Measurements from ENCODE around the gene TRAPPC12.
"Not testable (repeated sequence)": the region's sequence is repeated elsewhere in the genome, so short reads cannot be mapped to it uniquely, and the experiment has no call there.

Gene TRAPPC12

DNA sequence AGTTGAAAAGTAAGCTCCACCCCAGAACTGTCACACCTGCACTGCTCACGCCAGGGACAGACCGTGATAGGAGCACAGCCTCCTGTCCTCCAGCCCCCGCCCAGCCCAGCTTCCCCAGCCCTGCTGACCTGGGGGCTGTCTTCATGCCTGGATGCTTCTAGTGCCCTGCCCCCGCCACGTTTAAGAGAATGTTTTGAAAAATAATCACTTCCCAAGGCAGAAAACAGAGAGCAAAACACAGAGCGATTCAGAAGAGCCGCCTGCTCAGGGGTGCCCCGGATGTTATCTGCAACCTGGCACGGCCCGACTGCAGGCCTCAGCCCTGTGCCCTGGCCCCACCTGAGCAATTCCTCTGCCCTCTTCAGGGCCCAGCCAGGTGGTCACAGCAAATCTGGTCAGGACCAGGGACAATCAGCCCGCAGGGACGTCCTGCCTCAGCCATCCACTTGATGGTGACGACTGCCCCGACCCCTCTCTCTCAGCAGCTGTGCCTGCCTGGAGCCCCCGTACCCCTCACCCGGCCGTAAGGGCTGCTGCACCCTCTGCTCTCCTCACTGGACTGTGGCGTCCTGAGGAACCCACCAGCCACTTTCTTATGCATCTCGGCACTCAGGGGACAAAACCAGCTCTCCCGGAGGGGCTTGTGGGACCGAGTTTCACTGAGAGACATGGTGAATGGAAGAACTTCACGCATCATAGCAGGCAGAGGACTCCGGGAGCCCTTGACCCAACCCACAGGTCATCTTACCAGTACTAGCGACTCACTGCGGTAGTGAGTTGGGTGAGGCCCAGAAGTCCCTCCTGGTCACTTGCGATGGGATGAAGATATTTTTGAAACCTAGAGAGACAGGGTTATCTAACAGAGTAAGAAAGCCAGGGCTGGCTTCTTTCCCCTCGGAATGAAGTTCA lies 109.6 kb downstream of the TRAPPC12 start:
- DNase-seq = no peak

GRCh38 chr2:3489764-3490115 lies 110.2 kb downstream of the TRAPPC12 start:
- no peak for DNase-seq

GRCh38 chr2:3490191-3491170 lies 111.0 kb downstream of the TRAPPC12 start:
- no peak for DNase-seq

DNA sequence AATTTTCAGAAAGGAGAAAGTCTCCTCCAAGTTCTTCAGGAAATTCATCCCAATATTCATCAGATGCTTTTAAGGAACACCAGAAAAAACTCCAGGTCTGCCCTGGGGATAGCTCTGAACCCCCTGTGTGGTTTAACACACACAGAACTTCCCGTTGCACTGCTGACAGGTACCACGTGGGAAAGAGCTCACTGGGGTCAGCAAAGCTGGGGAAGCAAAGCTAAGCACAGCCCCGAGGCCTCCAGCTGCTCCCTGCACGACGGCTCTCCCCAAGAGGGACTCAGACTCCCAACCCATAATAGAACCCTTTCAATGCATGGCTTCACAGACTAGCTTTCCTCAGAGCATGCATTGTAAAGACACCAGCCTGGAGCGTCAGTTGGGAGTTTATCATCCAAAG lies 111.8 kb downstream of the TRAPPC12 start:
- DNase-seq = no peak

GRCh38 chr2:3491716-3492474 lies 112.4 kb downstream of the TRAPPC12 start:
- no peak for DNase-seq

GRCh38 chr2:3492475-3492787 lies 112.9 kb downstream of the TRAPPC12 start:
- not testable (repeated sequence) for DNase-seq

DNA sequence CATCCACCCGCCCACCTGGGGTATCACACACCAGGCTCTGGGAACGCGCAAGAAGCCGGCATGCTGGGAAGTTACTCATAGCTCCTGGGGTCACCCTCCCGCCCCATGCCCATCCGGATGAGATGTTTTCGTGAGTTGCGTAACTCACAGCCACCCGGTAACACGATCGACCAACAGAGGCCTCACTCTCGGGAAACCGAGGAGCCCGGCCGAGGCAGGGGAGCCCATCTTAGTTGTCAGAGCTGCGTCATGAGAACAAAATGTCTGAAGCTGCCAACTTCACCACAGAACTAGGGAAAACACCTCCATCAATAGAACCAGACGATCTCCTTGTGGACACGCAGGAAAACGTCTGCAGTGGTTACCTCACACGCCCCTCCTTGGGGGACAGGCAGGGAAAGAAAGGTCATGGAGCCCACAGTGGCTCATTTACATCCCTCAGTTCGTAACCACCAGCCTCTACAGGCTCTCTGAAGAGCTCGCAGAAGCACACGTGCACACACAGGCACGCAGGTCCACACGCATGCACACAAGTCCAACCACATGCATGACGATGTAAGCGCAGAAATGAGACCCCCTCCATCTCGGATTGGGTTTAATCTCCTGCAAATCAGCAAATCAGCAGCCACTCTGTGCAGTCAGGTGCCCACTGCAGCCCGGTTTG lies 113.6 kb downstream of the TRAPPC12 start:
- DNase-seq = peak; percentile 68

DNA sequence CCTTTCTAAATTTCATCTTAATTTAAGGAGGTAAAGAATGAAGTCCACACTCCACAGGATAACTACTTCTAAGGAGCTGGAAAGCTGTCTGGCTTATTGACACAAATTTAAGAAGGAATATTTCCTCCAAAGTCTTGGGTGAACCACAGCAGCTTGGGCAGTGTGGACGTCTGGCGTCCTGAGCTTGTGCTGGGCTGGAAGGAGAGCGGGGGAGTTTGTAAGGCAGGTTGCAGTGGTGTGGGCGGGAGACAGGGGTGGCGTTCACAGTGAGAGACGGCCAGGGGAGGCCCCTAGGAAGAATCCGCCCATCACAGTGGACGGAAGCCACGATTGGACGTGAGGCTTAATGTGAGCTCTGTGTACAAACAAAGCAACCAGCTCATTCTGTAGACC lies 114.1 kb downstream of the TRAPPC12 start:
- peak; percentile 9 for DNase-seq

GRCh38 chr2:3494984-3495666 lies 115.6 kb downstream of the TRAPPC12 start:
- no peak for DNase-seq

GRCh38 chr2:3496708-3497080 lies 117.2 kb downstream of the TRAPPC12 start:
- DNase-seq = not testable (repeated sequence)

GRCh38 chr2:3498783-3499394 lies 119.4 kb downstream of the TRAPPC12 start:
- DNase-seq = no peak

- DNase-seq = no peak
Measured at GRCh38 chr2:3500326-3500899, 120.9 kb downstream of the TRAPPC12 start.

- DNase-seq = no peak
Measured at GRCh38 chr2:3503046-3503445, 123.6 kb downstream of the TRAPPC12 start.

GRCh38 chr2:3503483-3503882 lies 124.0 kb downstream of the TRAPPC12 start:
- DNase-seq = no peak

DNA sequence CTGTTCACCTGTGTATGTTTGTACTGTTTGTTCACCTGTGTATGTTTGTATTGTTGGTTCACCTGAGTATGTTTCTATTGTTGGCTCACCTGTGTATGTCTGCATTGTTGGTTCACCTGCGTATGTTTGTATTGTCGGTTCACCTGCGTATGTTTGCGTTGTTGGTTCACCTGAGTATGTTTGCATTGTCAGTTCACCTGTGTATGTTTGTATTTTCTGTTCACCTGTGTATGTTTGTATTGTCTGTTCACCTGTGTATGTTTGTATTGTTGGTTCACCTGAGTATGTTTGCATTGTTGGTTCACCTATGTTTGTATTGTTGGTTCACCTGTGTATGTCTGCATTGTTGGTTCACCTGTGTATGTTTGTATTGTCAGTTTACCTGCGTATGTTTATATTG lies 125.2 kb downstream of the TRAPPC12 start:
- no peak for DNase-seq

DNA sequence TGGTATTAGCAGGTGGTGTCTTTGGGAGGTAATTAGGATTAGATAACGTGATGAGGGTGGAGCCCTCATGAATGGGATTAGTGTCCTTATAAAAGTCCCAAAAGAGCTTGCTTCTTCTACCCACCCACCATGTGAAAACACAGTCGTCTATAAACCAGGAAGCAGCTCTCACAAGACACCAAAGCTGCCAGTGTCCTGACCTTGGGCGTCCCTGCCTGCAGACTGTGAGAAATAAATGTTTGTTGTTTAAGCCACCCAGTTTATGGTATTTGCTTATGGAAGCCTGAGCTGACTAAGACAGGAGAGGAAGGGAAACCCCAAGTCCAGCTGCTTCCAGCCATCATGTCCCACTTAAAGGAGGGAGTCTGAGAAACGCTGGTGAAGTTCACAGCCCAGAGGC lies 126.3 kb downstream of the TRAPPC12 start:
- no peak for DNase-seq

DNA sequence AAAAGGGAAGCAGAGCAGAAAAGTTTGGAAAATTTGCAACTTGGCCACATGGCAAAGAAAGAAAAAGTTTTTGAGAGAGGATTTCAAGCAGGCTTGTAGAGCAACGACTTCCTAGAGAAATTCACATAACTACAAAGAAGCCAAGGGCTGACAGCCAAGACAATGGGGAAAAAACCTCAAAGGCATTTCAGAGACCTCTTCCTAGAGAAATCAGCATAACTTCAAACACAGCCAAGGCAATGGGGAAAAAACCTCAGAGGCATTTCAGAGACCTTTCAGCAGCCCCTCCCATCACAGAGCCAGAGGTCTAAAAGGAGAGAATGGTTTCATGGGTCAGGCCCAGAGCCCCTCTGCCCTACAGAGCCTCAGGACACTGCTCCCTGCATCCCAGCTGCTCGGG lies 132.6 kb downstream of the TRAPPC12 start:
- DNase-seq = peak; percentile 26

- DNase-seq = no peak
Measured at GRCh38 chr2:3513026-3513810, 133.7 kb downstream of the TRAPPC12 start.

- not testable (repeated sequence) for DNase-seq
Measured at GRCh38 chr2:3515438-3515837, 135.9 kb downstream of the TRAPPC12 start.

- DNase-seq = no peak
Measured at GRCh38 chr2:3516831-3517230, 137.3 kb downstream of the TRAPPC12 start.

Data from fibroblast of upper back skin (primary cell).